Thyroid gland (tissue), 4 donors: Measurements from ENCODE around the gene CCDC87.

ENCODE experiments used
- CTCF ChIP-seq, 6 experiments: fragments of 200-600 bp in 3 of 6; fragments of 450-650 bp in 3 of 6; sonication (generic) in 3 of 6; IDR thresholded peaks; one replicate each; pipeline ENCODE4 v1.5.1; 2016 to 2019; ENCODE audit warnings: antibody characterized with exemption in 6 of 6, mild to moderate bottlenecking in 2 of 6, inconsistent platforms in 1 of 6, moderate library complexity in 1 of 6
- POLR2A ChIP-seq, 2 donors: fragments of 450-650 bp; IDR thresholded peaks; one replicate each; pipeline ENCODE4 v1.6.1; 2017; ENCODE audit warnings: antibody characterized with exemption in 2 of 2, mild to moderate bottlenecking in 2 of 2, moderate library complexity in 1 of 2

DNA sequence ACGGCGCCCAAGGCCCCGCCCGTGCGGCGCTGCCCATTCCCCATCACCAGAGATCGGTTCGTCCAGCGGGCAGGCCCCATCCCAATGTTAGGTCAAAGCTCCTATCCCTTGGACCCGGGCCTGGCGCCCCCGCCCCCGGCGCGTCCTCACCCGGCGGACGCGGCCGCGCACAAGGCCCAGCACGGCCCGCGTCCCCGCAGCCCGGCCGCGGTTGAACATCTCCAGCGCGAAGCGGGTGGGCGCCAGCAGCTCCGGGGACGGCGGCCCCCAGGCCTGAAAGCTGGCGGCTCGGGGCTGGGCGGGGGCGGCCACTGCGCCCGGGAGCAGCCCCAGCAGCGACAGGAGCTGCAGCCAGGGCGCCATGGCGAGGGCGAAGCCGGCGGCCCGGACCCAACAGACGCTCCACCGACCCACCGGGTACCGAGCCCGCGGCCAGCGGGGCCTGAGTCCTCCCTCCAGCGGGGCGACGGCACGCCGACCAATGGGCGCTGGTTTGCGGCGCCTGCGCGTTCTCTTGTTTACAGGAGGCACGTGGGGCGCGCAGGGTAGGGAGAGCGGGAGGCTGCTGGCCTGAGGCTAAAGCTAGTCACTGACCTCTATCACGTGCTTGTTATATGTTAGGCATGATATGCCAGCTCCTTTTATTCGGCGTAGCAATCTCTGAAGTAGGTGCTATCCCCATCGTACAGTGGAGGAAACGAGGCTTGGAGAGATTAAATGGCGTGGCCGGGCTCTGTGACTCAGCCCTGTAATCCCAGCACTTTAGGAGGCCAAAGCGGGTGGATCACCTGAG lies 24.5 kb downstream of the CCDC87 start, which contains the start of gene CTSF:
- TF ChIP-seq CTCF (IDR thresholded peaks at IDR 0.05) (no peak), POLR2A (IDR thresholded peaks at IDR 0.05) (peak in 1 of 2 donors; percentile 9)
